ENCODE data around the gene SH2D2A. TPM values are rescaled to one million over a fixed set of nuclear protein-coding genes. Genes with fewer than 3 reads are reported as not detected.

Gene SH2D2A
- total RNA-seq, 1 donor from 2014 or later, result 2.2 TPM

DNA sequence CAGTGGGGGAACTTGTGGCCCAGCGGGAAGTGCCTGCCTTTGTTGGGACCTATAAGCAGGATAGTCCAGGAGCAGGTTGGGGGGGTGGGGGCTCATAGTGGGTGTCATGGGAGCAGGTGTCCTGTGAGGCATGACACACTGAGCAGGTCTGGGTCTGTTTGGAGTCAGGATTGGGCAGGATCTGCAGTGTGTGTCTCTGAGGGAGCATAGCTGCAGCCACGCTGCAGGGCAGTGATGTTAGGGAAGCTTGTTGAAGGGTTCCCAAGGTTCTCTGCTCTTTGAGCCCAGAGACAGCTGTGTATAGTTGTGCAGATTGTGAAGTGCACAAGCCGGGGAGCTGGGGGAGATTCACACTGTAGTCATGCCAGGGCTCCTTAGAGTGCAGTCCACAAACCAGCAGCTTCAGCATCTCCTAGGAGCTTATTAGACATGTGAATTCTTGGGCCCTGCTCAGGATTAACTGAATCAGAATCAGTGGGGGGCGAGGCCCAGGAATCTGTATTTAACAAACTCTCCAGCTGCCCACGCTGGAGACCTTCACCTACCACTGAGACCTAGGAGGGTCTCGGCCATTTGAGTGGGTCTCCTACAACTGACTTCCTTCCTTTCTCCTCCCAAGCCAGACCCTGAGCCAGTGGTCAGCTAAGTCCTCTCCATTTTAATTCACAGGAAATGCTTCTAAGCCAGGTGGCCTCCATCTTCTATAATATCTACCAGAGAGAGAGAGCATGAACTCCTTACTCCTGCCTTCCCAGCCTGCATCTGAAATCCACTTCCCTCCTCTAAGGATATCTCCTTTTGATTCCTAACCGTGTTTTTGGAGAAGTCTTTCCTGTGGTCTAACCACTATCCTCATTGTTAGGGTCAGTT lies 31.2 kb upstream of the SH2D2A start:
- H3K9me3 Mint-ChIP-seq, result no peaks in the 10 kb centered on the region
- TF ChIP-seq, protein P1, sequence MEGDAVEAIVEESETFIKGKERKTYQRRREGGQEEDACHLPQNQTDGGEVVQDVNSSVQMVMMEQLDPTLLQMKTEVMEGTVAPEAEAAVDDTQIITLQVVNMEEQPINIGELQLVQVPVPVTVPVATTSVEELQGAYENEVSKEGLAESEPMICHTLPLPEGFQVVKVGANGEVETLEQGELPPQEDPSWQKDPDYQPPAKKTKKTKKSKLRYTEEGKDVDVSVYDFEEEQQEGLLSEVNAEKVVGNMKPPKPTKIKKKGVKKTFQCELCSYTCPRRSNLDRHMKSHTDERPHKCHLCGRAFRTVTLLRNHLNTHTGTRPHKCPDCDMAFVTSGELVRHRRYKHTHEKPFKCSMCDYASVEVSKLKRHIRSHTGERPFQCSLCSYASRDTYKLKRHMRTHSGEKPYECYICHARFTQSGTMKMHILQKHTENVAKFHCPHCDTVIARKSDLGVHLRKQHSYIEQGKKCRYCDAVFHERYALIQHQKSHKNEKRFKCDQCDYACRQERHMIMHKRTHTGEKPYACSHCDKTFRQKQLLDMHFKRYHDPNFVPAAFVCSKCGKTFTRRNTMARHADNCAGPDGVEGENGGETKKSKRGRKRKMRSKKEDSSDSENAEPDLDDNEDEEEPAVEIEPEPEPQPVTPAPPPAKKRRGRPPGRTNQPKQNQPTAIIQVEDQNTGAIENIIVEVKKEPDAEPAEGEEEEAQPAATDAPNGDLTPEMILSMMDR (conservative IDR thresholded peaks at IDR 0.05), result no peak
- peaks cover 23% of the 10 kb centered on the region for H3K4me1 Mint-ChIP-seq (ENCODE audit: unreplicated experiment)
- peaks cover 93% of the 10 kb centered on the region for H3K27me3 Mint-ChIP-seq
- peaks cover 5% of the 10 kb centered on the region for H3K36me3 Mint-ChIP-seq
- DNase-seq (ENCODE audit: extremely low spot score, unreplicated experiment), result no peak
- no peak overlapping the region for H3K27ac Mint-ChIP-seq
- H3K4me3 Mint-ChIP-seq, result no peak overlapping the region

DNA sequence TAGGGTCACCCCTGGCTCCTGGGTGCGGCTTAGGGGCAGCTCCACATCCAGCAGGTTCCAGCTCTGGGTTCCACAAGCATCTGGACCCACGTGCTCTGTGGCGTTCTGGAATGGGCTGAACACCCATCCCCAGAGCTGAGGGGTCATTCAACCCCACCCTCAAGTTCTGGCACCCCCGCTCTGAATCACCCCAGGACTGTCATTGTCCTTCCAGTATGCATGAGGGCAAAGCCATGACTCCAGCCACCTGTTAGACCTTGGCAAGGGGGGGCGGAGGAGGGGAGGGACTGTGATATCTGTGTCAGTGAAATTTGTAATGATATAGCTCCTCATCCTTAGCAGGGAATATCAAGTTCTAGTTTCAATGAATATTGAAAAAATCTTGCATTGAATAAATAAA lies 30.0 kb upstream of the SH2D2A start:
- Mint-ChIP-seq H3K9me3 (no peaks in the 10 kb centered on the region), H3K4me3 (peak overlapping the region; percentile 47), H3K27ac (no peak overlapping the region), H3K36me3 (peaks cover 5% of the 10 kb centered on the region), H3K27me3 (peaks cover 94% of the 10 kb centered on the region), H3K4me1 (ENCODE audit: unreplicated experiment) (peaks cover 15% of the 10 kb centered on the region)
- DNase-seq (ENCODE audit: extremely low spot score, unreplicated experiment), result no peak
- TF ChIP-seq, protein P1 (conservative IDR thresholded peaks at IDR 0.05), result no peak

DNA sequence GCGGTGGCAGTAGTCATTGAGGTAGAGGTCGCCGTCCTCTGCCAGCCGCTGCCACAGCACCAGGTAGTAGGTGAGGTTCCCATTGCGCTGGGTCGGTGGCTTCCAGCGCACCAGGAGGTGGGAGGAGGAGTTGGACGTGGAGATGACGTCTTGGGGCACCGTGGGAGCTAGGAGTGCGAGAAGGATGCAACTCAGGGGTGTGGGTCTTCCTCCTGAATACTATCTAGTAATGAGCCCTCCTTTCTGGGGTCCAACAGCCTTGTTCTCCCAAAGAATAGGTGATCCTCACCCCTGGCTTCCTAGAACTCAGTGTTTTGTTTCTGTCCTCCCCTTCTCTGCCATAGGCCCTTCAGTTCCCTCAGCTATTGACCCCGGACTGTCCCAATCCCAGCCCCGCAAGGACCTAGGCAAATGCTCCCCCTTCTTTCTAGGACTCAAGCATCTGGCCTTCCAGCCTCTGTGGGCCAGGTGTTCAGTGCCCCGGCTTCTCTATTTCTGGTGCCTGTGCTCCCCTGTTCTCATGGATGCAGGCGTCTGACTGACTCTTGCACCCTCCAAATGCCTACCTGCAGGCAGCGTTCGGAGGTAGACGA lies 29.4 kb upstream of the SH2D2A start:
- Mint-ChIP-seq H3K27me3 (peaks cover 89% of the 10 kb centered on the region), H3K4me1 (ENCODE audit: unreplicated experiment) (peaks cover 15% of the 10 kb centered on the region), H3K27ac (no peak overlapping the region), H3K9me3 (no peaks in the 10 kb centered on the region), H3K36me3 (peaks cover 5% of the 10 kb centered on the region), H3K4me3 (no peak overlapping the region)
- DNase-seq (ENCODE audit: extremely low spot score, unreplicated experiment), result no peak
- TF ChIP-seq, protein P1 (conservative IDR thresholded peaks at IDR 0.05), result no peak

DNA sequence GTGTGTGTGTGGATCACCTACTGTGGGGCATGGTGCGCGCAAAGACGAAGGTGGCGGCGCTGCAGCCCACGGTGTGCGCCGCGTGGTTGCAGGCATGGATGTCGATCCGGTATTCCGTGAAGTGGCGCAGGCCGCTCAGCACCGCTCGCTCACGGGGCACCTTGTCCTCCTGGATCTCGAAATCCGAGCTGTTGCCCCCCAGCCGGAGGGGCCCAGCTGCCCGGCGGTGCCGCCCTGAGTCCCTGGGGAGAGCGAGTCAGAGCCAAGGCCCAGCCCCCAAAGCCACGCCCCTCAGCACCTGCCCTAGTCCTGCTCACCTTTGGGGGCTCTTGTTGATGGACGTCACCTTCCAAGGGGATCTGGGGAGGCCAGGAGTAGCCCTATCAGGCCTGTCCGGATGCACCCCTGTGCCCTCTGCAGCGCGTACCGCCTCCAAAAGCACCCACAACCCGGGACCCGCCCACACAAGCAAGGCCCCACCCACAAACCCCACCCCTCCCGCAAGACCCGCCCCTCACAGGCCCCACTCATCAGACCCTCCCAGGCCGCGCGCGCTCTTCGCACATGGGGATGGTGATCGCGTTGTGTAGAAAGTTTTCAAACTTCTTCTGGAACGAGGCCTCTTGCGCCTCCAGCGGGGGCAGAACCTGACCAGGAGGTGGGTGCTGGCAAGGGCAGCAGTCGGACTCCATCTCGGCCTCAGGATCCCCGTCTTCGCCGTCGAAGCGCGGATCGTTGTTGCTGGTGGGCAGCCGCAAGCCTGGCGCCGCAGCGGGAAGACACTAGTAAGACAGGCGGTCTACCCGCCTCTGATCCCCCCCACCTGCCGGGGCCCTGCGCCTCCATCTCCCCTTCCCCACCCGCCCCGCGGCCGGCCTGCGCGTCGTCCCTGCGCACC lies 28.7 kb upstream of the SH2D2A start:
- peaks cover 15% of the 10 kb centered on the region for H3K4me1 Mint-ChIP-seq (ENCODE audit: unreplicated experiment)
- peaks cover 5% of the 10 kb centered on the region for H3K36me3 Mint-ChIP-seq
- TF ChIP-seq, protein P1 (conservative IDR thresholded peaks at IDR 0.05), result no peak
- peaks cover 88% of the 10 kb centered on the region for H3K27me3 Mint-ChIP-seq
- H3K9me3 Mint-ChIP-seq, result no peaks in the 10 kb centered on the region
- DNase-seq (ENCODE audit: extremely low spot score, unreplicated experiment), result no peak
- H3K27ac Mint-ChIP-seq, result no peak overlapping the region
- peak overlapping the region; percentile 59 for H3K4me3 Mint-ChIP-seq

DNA sequence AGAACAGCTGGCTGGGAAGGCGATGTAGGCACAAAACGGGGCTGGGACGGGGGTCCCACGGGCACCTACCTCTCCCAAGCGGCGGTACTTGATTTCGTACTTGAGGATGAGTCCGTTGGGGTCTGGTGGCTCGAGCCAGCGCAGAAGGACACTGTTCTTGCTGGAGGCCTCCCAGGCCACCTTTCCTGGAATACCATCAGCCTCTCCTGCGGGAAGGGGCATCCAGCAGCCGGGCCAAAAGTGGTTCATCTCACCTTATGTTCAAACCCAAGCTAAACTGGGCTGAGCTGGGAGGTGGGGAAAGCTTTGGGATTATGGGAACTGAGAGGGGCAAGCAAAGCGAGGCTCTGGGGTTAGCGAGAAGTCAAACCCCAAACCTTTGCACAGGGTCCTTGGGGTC lies 28.0 kb upstream of the SH2D2A start:
- no peak overlapping the region for H3K4me3 Mint-ChIP-seq
- no peaks in the 10 kb centered on the region for H3K9me3 Mint-ChIP-seq
- H3K27ac Mint-ChIP-seq, result no peak overlapping the region
- H3K27me3 Mint-ChIP-seq, result peaks cover 84% of the 10 kb centered on the region
- peaks cover 17% of the 10 kb centered on the region for H3K4me1 Mint-ChIP-seq (ENCODE audit: unreplicated experiment)
- H3K36me3 Mint-ChIP-seq, result peaks cover 5% of the 10 kb centered on the region
- no peak for DNase-seq (ENCODE audit: extremely low spot score, unreplicated experiment)
- TF ChIP-seq, protein P1 (conservative IDR thresholded peaks at IDR 0.05), result no peak

Data from type B pancreatic cell (in vitro differentiated cells).